GM13976 (cell line): ENCODE data around the gene SHROOM2.

Experiments used
- DNase-seq: peaks from one replicate; pipeline ENCODE4 v3.0.0; 2012; ENCODE audit warnings: low spot score
- CTCF ChIP-seq: IDR thresholded peaks from 2 replicates; pipeline ENCODE4 v1.5.1; 2012; ENCODE audit warnings: borderline replicate concordance, mild to moderate bottlenecking; ENCODE audit not compliant: insufficient read depth; ENCODE audit errors: extremely low read depth, missing control alignments, control extremely low read depth
- in situ Hi-C: fragments of 300-500 bp; cut with MboI; formaldehyde crosslinking; loops from one replicate; pipeline ENCODE4 v1.12.0; 2022; ENCODE audit warnings: low sequenced_read_pairs, mixed read lengths, inconsistent platforms; ENCODE audit not compliant: unreplicated experiment

The SHROOM2 gene

GRCh38 chrX:9943420-9943819 lies 157.2 kb downstream of the SHROOM2 start:
- no peak for DNase-seq
- TF ChIP-seq CTCF, result no peak
- in situ Hi-C loops, result no loop called here

DNA sequence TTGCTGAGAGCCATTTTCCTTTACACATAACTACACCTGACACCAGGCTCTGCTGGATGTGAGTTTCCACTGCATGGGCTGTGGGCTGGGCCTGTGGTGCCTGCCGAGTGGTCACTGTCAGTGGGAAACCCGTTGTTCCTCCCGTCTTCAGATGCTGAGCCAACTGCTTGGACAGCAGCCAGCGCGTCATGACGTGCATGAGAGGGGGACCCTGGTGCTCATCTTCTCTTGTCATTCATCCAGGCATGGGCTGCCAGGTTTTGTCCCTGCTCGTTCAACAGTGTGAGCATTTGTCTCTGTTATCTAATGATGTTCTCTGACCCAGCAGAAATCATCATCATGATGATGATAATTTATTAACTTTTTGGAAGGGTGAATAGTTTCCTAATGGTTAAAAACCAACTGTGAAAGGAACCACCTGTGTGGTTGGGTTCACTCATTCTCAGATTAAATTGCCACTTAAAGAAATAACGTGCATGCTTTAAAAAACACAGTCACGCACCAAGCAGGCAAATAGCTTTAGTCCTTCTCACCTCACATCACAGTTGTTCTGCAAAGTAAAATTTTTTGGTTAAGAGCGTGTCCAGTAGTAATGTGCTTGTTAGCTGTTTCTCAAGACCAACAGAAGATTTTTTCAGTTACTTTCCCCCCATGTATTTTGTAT lies 161.0 kb downstream of the SHROOM2 start:
- in situ Hi-C loops, result no loop called here

GRCh38 chrX:9948406-9948805 lies 162.2 kb downstream of the SHROOM2 start:
- in situ Hi-C loops, result no loop called here
- TF ChIP-seq CTCF, result no peak
- DNase-seq, result no peak

More for the DNA sequence above, 161.0 kb downstream of the SHROOM2 start:
- no peak for DNase-seq
- TF ChIP-seq CTCF, result no peak

DNA sequence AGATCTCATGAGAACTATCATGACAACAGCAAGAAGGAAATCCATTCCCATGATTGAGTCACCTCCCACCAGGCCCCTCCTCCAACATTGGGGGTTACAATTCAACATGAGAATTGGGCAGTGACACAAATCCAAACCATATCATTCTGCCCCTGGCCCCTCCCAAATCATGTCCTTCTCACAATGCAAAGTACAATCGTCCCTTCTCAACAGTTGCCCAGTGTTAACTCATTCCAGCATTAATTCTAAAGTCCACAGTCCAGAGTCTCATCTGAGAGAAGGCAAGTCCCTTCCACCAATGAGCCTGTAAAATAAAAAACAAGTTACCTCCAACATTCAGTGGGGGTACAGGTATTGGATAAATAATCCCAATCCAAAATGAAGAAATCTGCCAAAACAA lies 166.1 kb downstream of the SHROOM2 start:
- no peak for TF ChIP-seq CTCF
- in situ Hi-C loops, result no loop called here
- DNase-seq, result no peak

DNA sequence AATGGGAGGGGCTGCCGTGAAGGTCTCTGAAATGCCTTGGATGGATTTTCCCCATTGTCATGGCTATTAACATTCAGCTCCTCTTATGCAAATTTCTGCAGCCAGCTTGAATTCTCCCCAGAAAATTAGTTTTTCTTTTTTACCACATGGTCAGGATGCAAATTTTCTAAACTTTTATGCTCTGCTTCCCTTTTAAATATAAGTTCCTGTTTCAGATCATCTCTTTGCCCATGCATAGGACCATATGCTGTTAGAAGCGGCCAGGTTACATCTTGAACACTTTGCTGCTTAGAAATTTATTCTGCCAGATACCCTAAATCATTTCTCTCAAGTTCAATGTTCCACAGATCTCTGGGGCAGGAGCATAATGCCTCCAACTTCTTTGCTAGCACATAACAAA lies 167.2 kb downstream of the SHROOM2 start:
- no peak for TF ChIP-seq CTCF
- in situ Hi-C loops, result no loop called here
- no peak for DNase-seq

DNA sequence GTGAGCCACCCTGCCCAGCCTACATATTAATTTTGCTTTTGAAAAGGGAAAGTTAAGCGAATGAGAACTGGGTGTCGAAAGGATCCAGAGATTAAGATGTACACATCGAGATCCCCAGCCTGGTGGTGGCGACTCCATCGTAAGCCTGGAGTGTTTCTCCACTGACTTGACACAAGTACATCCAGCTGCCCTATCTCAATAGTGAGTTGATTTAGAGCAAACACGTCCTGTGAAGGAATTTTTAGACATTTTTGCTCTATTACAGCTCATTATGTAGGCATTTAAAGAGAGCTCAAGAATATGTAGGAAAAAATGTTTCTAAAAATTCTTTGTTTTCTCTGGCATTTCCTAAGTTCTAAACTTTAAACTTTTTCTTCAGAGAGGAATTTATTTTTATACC lies 169.3 kb downstream of the SHROOM2 start:
- no peak for TF ChIP-seq CTCF
- in situ Hi-C loops, result no loop called here
- DNase-seq, result no peak
